HepG2 (cell line): ENCODE measurements around the gene PPARA. TPM values are rescaled to one million over a fixed set of nuclear protein-coding genes. Genes with fewer than 3 reads are reported as not detected.
"Not testable (repeated sequence)": the region's sequence is repeated elsewhere in the genome, so short reads cannot be mapped to it uniquely, and the experiment has no call there.

Experiments
- ATAC-seq: fragments of 200-7000 bp; cut with Tn5 transposase; 3 replicates; pipeline ENCODE4 v1.9.1; 2020; ENCODE audit warnings: mild to moderate bottlenecking, moderate library complexity
- BruUV-seq: library from RNA; stranded (reverse); fragments of 400-500 nt; replicated peaks from 2 replicates; lab custom pipeline; 2021; lab: Mats Ljungman, UMichigan
- CTCF ChIA-PET: fragments of 300-600 bp; formaldehyde crosslinking; extraction: SDS; loops from one replicate; lab custom pipeline; 2021; ENCODE audit warnings: low total read pairs, inconsistent platforms, low intra/inter-chr PET ratio; lab: Yijun Ruan, JAX
- POLR2A ChIA-PET: fragments of 350-600 bp; sonication (Branson Sonifier 250); formaldehyde crosslinking; loops from one replicate; lab custom pipeline; 2020; ENCODE audit warnings: antibody characterized with exemption, inconsistent platforms; lab: Yijun Ruan, JAX
- DNase-seq: peaks from one replicate; pipeline ENCODE4 v3.0.0-alpha.2; 2015; ENCODE audit warnings: low spot score
- FAIRE-seq: peaks from 3 replicates; lab custom pipeline; 2011; peaks lifted over from hg19 to GRCh38; lab: Jason Lieb, UNC
- H2AFZ ChIP-seq: one replicate; pipeline ENCODE4 v1.6.1; 2011; ENCODE audit warnings: low read length, inconsistent platforms
- H3K27ac ChIP-seq: fragments of 300-600 bp; 3 replicates; pipeline ENCODE4 v1.8.0; 2011; ENCODE audit warnings: mixed run types, mild to moderate bottlenecking, mixed read lengths, low read length, inconsistent platforms; ENCODE audit not compliant: insufficient read depth; ENCODE audit errors: extremely low read length
- H3K27me3 ChIP-seq, 2 experiments: fragments of 200-600 bp in 1 of 2; 2 replicates in 1 of 2; 3 replicates in 1 of 2; pipeline versions ENCODE4 v1.6.0 to v1.8.0; 2011; ENCODE audit warnings: low read length in 2 of 2, mild to moderate bottlenecking in 2 of 2, moderate library complexity in 2 of 2, inconsistent platforms in 1 of 2; ENCODE audit not compliant: insufficient read depth in 2 of 2, control insufficient read depth in 1 of 2
- H3K36me3 ChIP-seq, 2 experiments: fragments of 200-600 bp in 1 of 2; replicated peaks in 1 of 2; 2 replicates in 1 of 2; 3 replicates in 1 of 2; pipeline versions ENCODE4 v1.5.1 to v1.8.0; 2011; ENCODE audit warnings: low read length in 2 of 2, inconsistent platforms in 1 of 2; ENCODE audit not compliant: insufficient read depth in 2 of 2, control insufficient read depth in 1 of 2
- H3K4me1 ChIP-seq: 2 replicates; pipeline ENCODE4 v1.5.1; 2012; ENCODE audit warnings: low read length, inconsistent platforms; ENCODE audit not compliant: insufficient read depth
- H3K4me2 ChIP-seq: 2 replicates; pipeline ENCODE4 v1.6.0; 2011; ENCODE audit warnings: low read depth, low read length, inconsistent platforms
- H3K4me3 ChIP-seq, 3 experiments: fragments of 200-600 bp in 1 of 3; sonication (generic), shearing (Covaris generic) in 1 of 3; replicated peaks in 1 of 3; 2 replicates each; pipeline ENCODE4 v1.5.1; 2011 to 2016; ENCODE audit warnings: low read length in 3 of 3, inconsistent platforms in 2 of 3, low read depth in 2 of 3, mild to moderate bottlenecking in 2 of 3, control low read depth in 1 of 3, mixed read lengths in 1 of 3; ENCODE audit not compliant: insufficient read depth in 1 of 3
- H3K79me2 ChIP-seq: one replicate; pipeline ENCODE4 v1.6.1; 2011; ENCODE audit warnings: low read length, inconsistent platforms; ENCODE audit not compliant: insufficient read depth
- H3K9ac ChIP-seq: 2 replicates; pipeline ENCODE4 v1.6.0; 2011; ENCODE audit warnings: mild to moderate bottlenecking, low read depth, low read length, inconsistent platforms; ENCODE audit not compliant: insufficient read depth
- H3K9me3 ChIP-seq: 2 replicates; pipeline ENCODE4 v1.5.1; 2012; ENCODE audit warnings: mild to moderate bottlenecking, low read length
- H4K20me1 ChIP-seq: 2 replicates; pipeline ENCODE4 v1.6.0; 2011; ENCODE audit warnings: inconsistent platforms, mild to moderate bottlenecking, low read length, moderate library complexity; ENCODE audit not compliant: insufficient read depth
- CEBPB ChIP-seq: IDR thresholded peaks from 2 replicates; pipeline ENCODE4 v1.6.1; 2011; ENCODE audit warnings: low read depth, low read length, improper control_type of control experiment, borderline replicate concordance
- FOXK2 ChIP-seq: fragments of 450-650 bp; IDR thresholded peaks from 2 replicates; pipeline ENCODE4 v1.6.1; 2016
- MEF2D ChIP-seq: sonication (generic); formaldehyde crosslinking; IDR thresholded peaks from 2 replicates; pipeline ENCODE4 v1.5.1; 2020; ENCODE audit warnings: mild to moderate bottlenecking, missing genetic modification reagents
- NFKBIZ ChIP-seq: IDR thresholded peaks from 2 replicates; pipeline ENCODE4 v1.6.1; 2018; ENCODE audit warnings: missing genetic modification reagents, missing compliant biosample characterization
- ZNF589 ChIP-seq: sonication (generic); formaldehyde crosslinking; conservative IDR thresholded peaks from 2 replicates; pipeline ENCODE4 v1.8.0; 2022; ENCODE audit warnings: mild to moderate bottlenecking, moderate library complexity, missing genetic modification reagents
- ZNF883 ChIP-seq: sonication (generic); formaldehyde crosslinking; IDR thresholded peaks from 2 replicates; pipeline ENCODE4 v1.5.1; 2020; ENCODE audit warnings: mild to moderate bottlenecking, missing genetic modification reagents; ENCODE audit errors: not compliant biosample characterization
- WGBS: methylation state at CpG from one replicate; pipeline ENCODE4 v1.1.6; 2017; ENCODE audit warnings: low lambda C conversion rate; 5-methylcytosine and 5-hydroxymethylcytosine counted together
- in situ Hi-C: cut with HindIII; loops from 2 replicates; pipeline ENCODE4 v1.10.0; 2017; ENCODE audit warnings: low pct_unique_long_range_greater_than_20kb; ENCODE audit not compliant: extremely low pct_ligation_motif_present
- intact Hi-C: fragments of 100-400 bp; cut with micrococcal nuclease; formaldehyde crosslinking; loops from one replicate; pipeline ENCODE4 v1.10.0; 2022; ENCODE audit not compliant: unreplicated experiment
- polyA plus RNA-seq, 8 experiments: library from polyadenylated mRNA; depleted of rRNA in 3 of 8; stranded (reverse) in 7 of 8; unstranded in 1 of 8; fragments of >200 nt; fragmentation: Illumina TruSeq in 4 of 8; extraction: Trizol in 4 of 8; gene quantifications; 2 replicates each; pipeline versions ENCODE4 v1.2.1 to v1.2.3, GENCODE V29; 2011 to 2016; ENCODE audit warnings: low read depth in 4 of 8, missing spikeins in 1 of 8, mixed read lengths in 1 of 8; ENCODE audit not compliant: insufficient read depth in 1 of 8
- total RNA-seq, 5 experiments: library from RNA; depleted of rRNA; stranded (reverse); fragments of >200 nt; fragmentation: Illumina TruSeq; extraction: Trizol; gene quantifications; 2 replicates each; pipeline ENCODE4 v1.2.3, GENCODE V29; 2016; ENCODE audit warnings: low read depth in 1 of 5

Gene PPARA
- total and polyA plus RNA-seq, 2 of the 13 experiments (the other 11 are each of a cell fraction or from before 2014, with no cell fraction given) = 18.2 to 24.7 TPM

DNA sequence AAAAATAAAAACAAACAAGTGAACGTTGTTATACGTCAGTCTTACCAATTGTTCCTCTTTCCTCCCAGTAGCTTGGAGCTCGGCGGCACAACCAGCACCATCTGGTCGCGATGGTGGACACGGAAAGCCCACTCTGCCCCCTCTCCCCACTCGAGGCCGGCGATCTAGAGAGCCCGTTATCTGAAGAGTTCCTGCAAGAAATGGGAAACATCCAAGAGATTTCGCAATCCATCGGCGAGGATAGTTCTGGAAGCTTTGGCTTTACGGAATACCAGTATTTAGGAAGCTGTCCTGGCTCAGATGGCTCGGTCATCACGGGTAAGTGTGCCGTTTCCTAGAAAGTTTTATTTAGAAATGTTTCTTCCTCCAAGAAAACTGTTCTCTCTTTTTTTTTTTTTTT, 47.9 kb downstream of the PPARA start:
- intact Hi-C loops = no loop called here
- Histone ChIP-seq H3K36me3 (peaks cover 1 to 24% of the 10 kb centered on the region in 2 experiments; a peak in 4 of 5 replicates), H2AFZ (no peak overlapping the region), H4K20me1 (peaks cover 9% of the 10 kb centered on the region; the same call in 1 of the 2 replicates), H3K9ac (no peak overlapping the region), H3K27me3 (no peaks in the 10 kb centered on the region), H3K4me3 (no peak overlapping the region), H3K4me1 (peaks cover 29% of the 10 kb centered on the region), H3K79me2 (no peaks in the 10 kb centered on the region), H3K9me3 (no peaks in the 10 kb centered on the region), H3K27ac (no peak overlapping the region), H3K4me2 (no peak overlapping the region)
- FAIRE-seq (no peak), ATAC-seq (no peak), DNase-seq (no peak)
- POLR2A ChIA-PET = no interaction called here
- in situ Hi-C loops = no loop called here
- CTCF ChIA-PET = no interaction called here
- TF ChIP-seq NFKBIZ (CRISPR knock-in tag) (no peak), CEBPB (peak; percentile 88), FOXK2 (no peak), MEF2D (CRISPR knock-in tag) (no peak), ZNF589 (CRISPR knock-in tag) (no peak), ZNF883 (CRISPR knock-in tag) (no peak)
- 96% methylated on average over 18 of the region's 18 CpGs for WGBS
- no TSS peak for BruUV-seq

DNA sequence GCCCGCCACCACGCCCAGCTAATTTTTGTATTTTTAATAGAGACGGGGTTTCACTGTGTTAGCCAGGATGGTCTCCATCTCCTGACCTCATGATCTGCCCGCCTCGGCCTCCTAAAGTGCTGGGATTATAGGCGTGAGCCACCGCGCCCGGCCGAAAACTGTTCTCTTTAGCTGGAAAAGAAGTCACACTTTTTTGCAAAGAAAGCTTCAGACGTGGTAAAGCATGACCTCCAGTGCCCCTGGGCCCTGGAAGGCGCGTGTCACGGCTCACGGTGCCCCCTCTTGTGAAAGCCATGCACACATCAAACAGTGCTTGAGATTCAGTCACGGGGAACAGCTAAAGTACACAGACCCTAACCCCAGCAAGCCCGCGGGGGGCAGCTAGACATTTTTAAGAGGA, 48.5 kb downstream of the PPARA start:
- not testable (repeated sequence) for H3K27ac ChIP-seq
- H3K36me3 ChIP-seq = peaks cover 1 to 29% of the 10 kb centered on the region in 2 experiments; a peak in 4 of 5 replicates

More for the DNA sequence above, 48.5 kb downstream of the PPARA start:
- H3K79me2 ChIP-seq, H4K20me1 ChIP-seq, H2AFZ ChIP-seq, H3K4me3 ChIP-seq, BruUV-seq, FAIRE-seq, in situ Hi-C loops, H3K27me3 ChIP-seq, H3K4me2 ChIP-seq, H3K9ac ChIP-seq, H3K9me3 ChIP-seq, POLR2A ChIA-PET, DNase-seq, intact Hi-C loops, ATAC-seq, CTCF ChIA-PET: not testable (repeated sequence)
- 97% methylated on average over 18 of the region's 18 CpGs for WGBS
- H3K4me1 ChIP-seq = peaks cover 27% of the 10 kb centered on the region
